Measurements from ENCODE around the gene PIM1. TPM values are rescaled to one million over a fixed set of nuclear protein-coding genes. Genes with fewer than 3 reads are reported as not detected.

Gene PIM1
- polyA plus RNA-seq, 1 donor from 2014 or later = 4.1 TPM

DNA sequence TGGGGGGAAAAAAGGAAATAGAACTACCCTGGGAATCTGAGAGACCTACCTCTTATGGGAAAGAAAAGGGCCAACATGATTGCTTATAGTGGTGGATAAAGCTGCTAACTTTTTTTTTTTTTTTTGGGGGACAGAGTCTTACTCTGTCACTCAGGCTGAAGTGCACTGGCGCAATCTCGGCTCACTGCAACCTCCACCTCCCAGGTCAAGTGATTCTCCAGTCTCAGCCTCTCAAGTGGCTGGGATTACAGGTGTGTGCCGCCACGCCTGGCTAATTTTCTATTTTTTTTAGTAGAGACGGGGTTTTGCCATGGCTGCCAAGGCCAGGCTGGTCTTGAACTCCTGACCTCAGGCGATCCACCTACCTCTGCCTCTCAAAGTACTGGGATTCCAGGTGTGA lies 48.1 kb downstream of the PIM1 start:
- Histone ChIP-seq H3K9me3 (ENCODE audit: low read length) (no peaks in the 10 kb centered on the region), H3K9ac (ENCODE audit: low read length) (no peak overlapping the region), H3K4me2 (ENCODE audit: low read length) (no peak overlapping the region), H3K9me2 (ENCODE audit: insufficient read depth, low read length) (no peaks in the 10 kb centered on the region), H3K27ac (ENCODE audit: low read length) (no peak overlapping the region), H3K27me3 (ENCODE audit: insufficient read depth, low read depth, low read length) (no peaks in the 10 kb centered on the region), H3F3A (ENCODE audit: insufficient read depth, low read length, poor library complexity, severe bottlenecking) (no peaks in the 10 kb centered on the region), H3K4me3 (ENCODE audit: low read length) (no peak overlapping the region), H3K36me3 (ENCODE audit: insufficient read depth, low read length) (no peaks in the 10 kb centered on the region), H3K79me2 (replicated peaks; ENCODE audit: insufficient read depth, low read length) (no peaks in the 10 kb centered on the region), H2AFZ (ENCODE audit: low read depth, low read length) (no peak overlapping the region), H4K20me1 (ENCODE audit: insufficient read depth) (no peaks in the 10 kb centered on the region)
- no peak for TF ChIP-seq SMC3 (conservative IDR thresholded peaks at IDR 0.05; ENCODE audit: poor library complexity)
- TF ChIP-seq POLR2AphosphoS5 (IDR thresholded peaks at IDR 0.05) = no peak
- TF ChIP-seq MXI1 (conservative IDR thresholded peaks at IDR 0.05; ENCODE audit: poor library complexity, severe bottlenecking) = no peak
- TF ChIP-seq, protein P1, sequence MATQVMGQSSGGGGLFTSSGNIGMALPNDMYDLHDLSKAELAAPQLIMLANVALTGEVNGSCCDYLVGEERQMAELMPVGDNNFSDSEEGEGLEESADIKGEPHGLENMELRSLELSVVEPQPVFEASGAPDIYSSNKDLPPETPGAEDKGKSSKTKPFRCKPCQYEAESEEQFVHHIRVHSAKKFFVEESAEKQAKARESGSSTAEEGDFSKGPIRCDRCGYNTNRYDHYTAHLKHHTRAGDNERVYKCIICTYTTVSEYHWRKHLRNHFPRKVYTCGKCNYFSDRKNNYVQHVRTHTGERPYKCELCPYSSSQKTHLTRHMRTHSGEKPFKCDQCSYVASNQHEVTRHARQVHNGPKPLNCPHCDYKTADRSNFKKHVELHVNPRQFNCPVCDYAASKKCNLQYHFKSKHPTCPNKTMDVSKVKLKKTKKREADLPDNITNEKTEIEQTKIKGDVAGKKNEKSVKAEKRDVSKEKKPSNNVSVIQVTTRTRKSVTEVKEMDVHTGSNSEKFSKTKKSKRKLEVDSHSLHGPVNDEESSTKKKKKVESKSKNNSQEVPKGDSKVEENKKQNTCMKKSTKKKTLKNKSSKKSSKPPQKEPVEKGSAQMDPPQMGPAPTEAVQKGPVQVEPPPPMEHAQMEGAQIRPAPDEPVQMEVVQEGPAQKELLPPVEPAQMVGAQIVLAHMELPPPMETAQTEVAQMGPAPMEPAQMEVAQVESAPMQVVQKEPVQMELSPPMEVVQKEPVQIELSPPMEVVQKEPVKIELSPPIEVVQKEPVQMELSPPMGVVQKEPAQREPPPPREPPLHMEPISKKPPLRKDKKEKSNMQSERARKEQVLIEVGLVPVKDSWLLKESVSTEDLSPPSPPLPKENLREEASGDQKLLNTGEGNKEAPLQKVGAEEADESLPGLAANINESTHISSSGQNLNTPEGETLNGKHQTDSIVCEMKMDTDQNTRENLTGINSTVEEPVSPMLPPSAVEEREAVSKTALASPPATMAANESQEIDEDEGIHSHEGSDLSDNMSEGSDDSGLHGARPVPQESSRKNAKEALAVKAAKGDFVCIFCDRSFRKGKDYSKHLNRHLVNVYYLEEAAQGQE (IDR thresholded peaks at IDR 0.05; ENCODE audit: borderline replicate concordance) = no peak
- no peak for TF ChIP-seq RAD21 (conservative IDR thresholded peaks at IDR 0.05)
- no peak for TF ChIP-seq TAF1 (IDR thresholded peaks at IDR 0.05; ENCODE audit: low read depth)
- no peak for TF ChIP-seq EP300 (conservative IDR thresholded peaks at IDR 0.05; ENCODE audit: poor library complexity, severe bottlenecking)
- TF ChIP-seq EZH2 (IDR thresholded peaks at IDR 0.05; ENCODE audit: borderline replicate concordance, insufficient read depth, low read length, poor library complexity, severe bottlenecking) = no peak
- TF ChIP-seq, protein P2, sequence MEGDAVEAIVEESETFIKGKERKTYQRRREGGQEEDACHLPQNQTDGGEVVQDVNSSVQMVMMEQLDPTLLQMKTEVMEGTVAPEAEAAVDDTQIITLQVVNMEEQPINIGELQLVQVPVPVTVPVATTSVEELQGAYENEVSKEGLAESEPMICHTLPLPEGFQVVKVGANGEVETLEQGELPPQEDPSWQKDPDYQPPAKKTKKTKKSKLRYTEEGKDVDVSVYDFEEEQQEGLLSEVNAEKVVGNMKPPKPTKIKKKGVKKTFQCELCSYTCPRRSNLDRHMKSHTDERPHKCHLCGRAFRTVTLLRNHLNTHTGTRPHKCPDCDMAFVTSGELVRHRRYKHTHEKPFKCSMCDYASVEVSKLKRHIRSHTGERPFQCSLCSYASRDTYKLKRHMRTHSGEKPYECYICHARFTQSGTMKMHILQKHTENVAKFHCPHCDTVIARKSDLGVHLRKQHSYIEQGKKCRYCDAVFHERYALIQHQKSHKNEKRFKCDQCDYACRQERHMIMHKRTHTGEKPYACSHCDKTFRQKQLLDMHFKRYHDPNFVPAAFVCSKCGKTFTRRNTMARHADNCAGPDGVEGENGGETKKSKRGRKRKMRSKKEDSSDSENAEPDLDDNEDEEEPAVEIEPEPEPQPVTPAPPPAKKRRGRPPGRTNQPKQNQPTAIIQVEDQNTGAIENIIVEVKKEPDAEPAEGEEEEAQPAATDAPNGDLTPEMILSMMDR (IDR thresholded peaks at IDR 0.05; ENCODE audit: poor library complexity, severe bottlenecking) = no peak

DNA sequence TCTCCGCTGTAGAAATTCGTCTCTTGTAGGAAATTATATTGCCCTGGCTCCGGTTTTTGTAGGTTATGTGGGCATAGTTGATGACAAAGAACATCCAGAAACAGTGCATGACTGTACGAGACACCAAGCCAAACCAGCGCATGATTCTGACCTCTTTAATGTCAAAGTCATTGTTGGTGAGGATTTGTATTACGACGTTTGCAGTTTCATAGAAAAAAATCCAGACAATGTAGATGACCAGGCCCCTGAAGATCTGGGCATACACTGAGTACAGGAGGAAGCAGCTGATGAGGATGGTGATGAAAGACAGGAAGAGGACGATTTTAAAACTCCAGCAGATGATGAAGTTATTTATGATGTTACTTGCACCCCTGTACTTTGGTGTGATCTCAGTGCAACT lies 48.6 kb downstream of the PIM1 start:
- Histone ChIP-seq H3K9ac (ENCODE audit: low read length) (no peak overlapping the region), H2AFZ (ENCODE audit: low read depth, low read length) (no peak overlapping the region), H3K9me3 (ENCODE audit: low read length) (no peaks in the 10 kb centered on the region), H3K27me3 (ENCODE audit: insufficient read depth, low read depth, low read length) (no peaks in the 10 kb centered on the region), H3F3A (ENCODE audit: insufficient read depth, low read length, poor library complexity, severe bottlenecking) (no peaks in the 10 kb centered on the region), H3K36me3 (ENCODE audit: insufficient read depth, low read length) (no peaks in the 10 kb centered on the region), H3K4me3 (ENCODE audit: low read length) (no peak overlapping the region), H3K27ac (ENCODE audit: low read length) (no peak overlapping the region), H3K9me2 (ENCODE audit: insufficient read depth, low read length) (no peaks in the 10 kb centered on the region), H3K79me2 (replicated peaks; ENCODE audit: insufficient read depth, low read length) (no peaks in the 10 kb centered on the region), H4K20me1 (ENCODE audit: insufficient read depth) (no peaks in the 10 kb centered on the region), H3K4me2 (ENCODE audit: low read length) (no peak overlapping the region)
- TF ChIP-seq EZH2 (IDR thresholded peaks at IDR 0.05; ENCODE audit: borderline replicate concordance, insufficient read depth, low read length, poor library complexity, severe bottlenecking) (no peak), RAD21 (conservative IDR thresholded peaks at IDR 0.05) (no peak), SMC3 (conservative IDR thresholded peaks at IDR 0.05; ENCODE audit: poor library complexity) (no peak)
- TF ChIP-seq, protein P1 (IDR thresholded peaks at IDR 0.05; ENCODE audit: borderline replicate concordance) = no peak
